Measurements from ENCODE around the gene SREBF2.

Gene SREBF2

DNA sequence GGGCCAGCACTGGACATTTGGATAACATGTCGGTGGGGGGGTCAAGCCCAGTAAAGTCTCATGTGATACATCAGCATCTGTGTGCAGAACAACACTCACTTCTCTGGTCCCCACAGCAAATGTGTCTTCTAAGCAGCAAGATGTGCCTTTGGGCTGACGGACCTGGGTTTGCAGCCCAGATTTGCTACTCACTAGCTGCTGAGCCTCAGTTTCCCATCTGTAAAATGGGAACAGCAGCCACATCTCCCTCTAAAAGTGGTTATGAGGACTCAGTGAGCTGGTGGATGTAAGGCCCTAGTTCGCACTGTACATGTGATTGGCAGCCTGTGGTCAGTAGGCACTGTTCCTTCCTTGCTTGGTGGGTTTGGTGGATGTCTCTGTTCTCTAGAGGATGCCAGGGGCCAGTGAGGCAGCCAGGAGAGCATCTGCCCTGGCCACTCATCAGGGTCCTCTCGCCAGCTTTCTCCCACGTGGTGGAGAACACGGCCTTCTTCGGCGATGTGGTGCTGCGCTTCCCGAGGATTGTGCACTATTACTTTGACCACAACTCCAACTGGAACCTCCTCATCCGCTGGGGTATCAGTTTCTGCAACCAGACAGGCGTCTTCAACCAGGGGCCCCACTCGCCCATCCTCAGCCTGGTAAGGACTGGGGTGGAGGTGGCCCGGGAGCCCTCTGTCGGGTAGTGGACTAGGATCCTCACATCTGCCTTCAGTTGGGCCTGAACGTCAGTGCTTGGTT is 19.9 kb upstream of the SREBF2 start:
- Histone ChIP-seq H3K4me2 (ENCODE audit: low read length) (no peak overlapping the region), H3K79me2 (ENCODE audit: low read length) (no peaks in the 10 kb centered on the region; the same call in 1 of the 2 replicates), H3K4me3 (ENCODE audit: low read length) (no peak overlapping the region), H3K27me3 (ENCODE audit: low read depth, low read length) (no peaks in the 10 kb centered on the region), H2AFZ (ENCODE audit: low read depth, low read length) (no peak overlapping the region), H3K9me3 (ENCODE audit: insufficient read depth, low read length) (no peaks in the 10 kb centered on the region), H3K27ac (ENCODE audit: low read length) (no peak overlapping the region), H3K9ac (ENCODE audit: low read length) (no peak overlapping the region), H3K36me3 (replicated peaks; ENCODE audit: low read depth, low read length) (peaks cover 19% of the 10 kb centered on the region), H3K4me1 (ENCODE audit: low read length) (no peaks in the 10 kb centered on the region), H4K20me1 (ENCODE audit: insufficient read depth, low read length) (no peaks in the 10 kb centered on the region)
- TF ChIP-seq EZH2phosphoT487 (IDR thresholded peaks at IDR 0.05; ENCODE audit: low read depth) = no peak
- TF ChIP-seq, protein P1, sequence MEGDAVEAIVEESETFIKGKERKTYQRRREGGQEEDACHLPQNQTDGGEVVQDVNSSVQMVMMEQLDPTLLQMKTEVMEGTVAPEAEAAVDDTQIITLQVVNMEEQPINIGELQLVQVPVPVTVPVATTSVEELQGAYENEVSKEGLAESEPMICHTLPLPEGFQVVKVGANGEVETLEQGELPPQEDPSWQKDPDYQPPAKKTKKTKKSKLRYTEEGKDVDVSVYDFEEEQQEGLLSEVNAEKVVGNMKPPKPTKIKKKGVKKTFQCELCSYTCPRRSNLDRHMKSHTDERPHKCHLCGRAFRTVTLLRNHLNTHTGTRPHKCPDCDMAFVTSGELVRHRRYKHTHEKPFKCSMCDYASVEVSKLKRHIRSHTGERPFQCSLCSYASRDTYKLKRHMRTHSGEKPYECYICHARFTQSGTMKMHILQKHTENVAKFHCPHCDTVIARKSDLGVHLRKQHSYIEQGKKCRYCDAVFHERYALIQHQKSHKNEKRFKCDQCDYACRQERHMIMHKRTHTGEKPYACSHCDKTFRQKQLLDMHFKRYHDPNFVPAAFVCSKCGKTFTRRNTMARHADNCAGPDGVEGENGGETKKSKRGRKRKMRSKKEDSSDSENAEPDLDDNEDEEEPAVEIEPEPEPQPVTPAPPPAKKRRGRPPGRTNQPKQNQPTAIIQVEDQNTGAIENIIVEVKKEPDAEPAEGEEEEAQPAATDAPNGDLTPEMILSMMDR (IDR thresholded peaks at IDR 0.05; ENCODE audit: low read depth, low read length) = no peak

DNA sequence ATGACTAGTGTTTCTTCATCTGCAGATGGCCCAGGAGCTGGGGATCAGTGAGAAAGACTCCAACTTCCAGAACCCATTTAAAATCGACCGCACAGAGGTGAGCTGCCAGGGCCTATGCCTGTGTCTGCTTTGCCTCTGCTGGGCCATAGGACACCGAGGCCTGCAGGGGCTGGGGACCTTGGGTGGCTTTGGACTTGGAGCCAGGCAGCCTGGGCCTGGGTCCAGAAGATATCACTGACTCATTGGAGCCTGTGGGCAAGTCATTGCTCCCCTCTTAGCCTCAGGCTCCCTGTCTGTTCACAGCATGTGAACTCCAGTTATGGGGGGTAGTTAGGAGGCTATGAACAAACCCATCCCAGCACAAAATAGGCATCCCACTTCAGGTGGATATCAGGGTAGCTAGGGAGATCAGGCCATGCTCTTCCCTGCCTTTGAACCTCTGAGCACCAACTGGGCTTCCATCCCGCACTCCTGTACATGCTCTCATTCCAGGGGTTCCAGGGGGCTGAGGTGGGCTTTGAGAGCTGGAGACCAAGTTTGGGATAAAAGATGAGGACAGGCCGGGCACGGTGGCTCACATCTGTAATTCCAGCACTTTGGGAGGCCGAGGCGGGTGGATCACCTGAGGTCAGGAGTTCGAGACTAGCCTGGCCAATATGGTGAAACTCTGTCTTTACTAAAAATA is 19.0 kb upstream of the SREBF2 start:
- no peaks in the 10 kb centered on the region for H3K27me3 ChIP-seq (ENCODE audit: low read depth, low read length)
- H4K20me1 ChIP-seq (ENCODE audit: insufficient read depth, low read length) = no peaks in the 10 kb centered on the region
- TF ChIP-seq, protein P1 (IDR thresholded peaks at IDR 0.05; ENCODE audit: low read depth, low read length) = no peak
- TF ChIP-seq EZH2phosphoT487 (IDR thresholded peaks at IDR 0.05; ENCODE audit: low read depth) = no peak
- peaks cover 17% of the 10 kb centered on the region for H3K36me3 ChIP-seq (replicated peaks; ENCODE audit: low read depth, low read length)
- H3K4me1 ChIP-seq (ENCODE audit: low read length) = no peaks in the 10 kb centered on the region
- H3K4me3 ChIP-seq (ENCODE audit: low read length) = no peak overlapping the region
- H3K79me2 ChIP-seq (ENCODE audit: low read length) = no peaks in the 10 kb centered on the region; the same call in 1 of the 2 replicates
- H3K27ac ChIP-seq (ENCODE audit: low read length) = no peak overlapping the region
- no peak overlapping the region for H3K4me2 ChIP-seq (ENCODE audit: low read length)
- H3K9ac ChIP-seq (ENCODE audit: low read length) = no peak overlapping the region
- H3K9me3 ChIP-seq (ENCODE audit: insufficient read depth, low read length) = no peaks in the 10 kb centered on the region
- no peak overlapping the region for H2AFZ ChIP-seq (ENCODE audit: low read depth, low read length)

DNA sequence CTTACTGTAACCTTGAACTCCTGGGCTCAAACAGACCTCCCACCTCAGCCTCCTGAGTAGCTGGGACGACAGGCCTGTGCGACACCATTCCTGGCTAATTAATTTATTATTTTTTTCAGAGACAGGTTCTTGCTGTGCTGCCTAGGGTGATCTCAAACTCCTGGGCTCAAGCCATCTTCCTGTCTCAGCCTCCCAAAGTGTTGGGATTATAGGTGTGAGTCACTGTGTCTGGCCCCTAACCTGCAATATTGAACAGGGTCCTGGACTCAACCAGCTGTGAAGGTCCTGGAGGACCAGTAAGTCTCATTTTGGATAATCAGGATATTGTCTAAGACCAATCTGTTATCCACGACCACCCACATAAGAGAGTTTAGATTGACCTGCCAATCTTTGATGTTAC is 17.2 kb upstream of the SREBF2 start:
- no peaks in the 10 kb centered on the region for H3K79me2 ChIP-seq (ENCODE audit: low read length)
- H3K9me3 ChIP-seq (ENCODE audit: insufficient read depth, low read length) = no peaks in the 10 kb centered on the region
- H3K4me2 ChIP-seq (ENCODE audit: low read length) = no peak overlapping the region
- no peak overlapping the region for H2AFZ ChIP-seq (ENCODE audit: low read depth, low read length)
- no peaks in the 10 kb centered on the region for H3K4me1 ChIP-seq (ENCODE audit: low read length)
- peaks cover 12% of the 10 kb centered on the region for H3K36me3 ChIP-seq (replicated peaks; ENCODE audit: low read depth, low read length)
- TF ChIP-seq, protein P1 (IDR thresholded peaks at IDR 0.05; ENCODE audit: low read depth, low read length) = no peak
- TF ChIP-seq EZH2phosphoT487 (IDR thresholded peaks at IDR 0.05; ENCODE audit: low read depth) = no peak
- no peaks in the 10 kb centered on the region for H3K27me3 ChIP-seq (ENCODE audit: low read depth, low read length)
- H3K27ac ChIP-seq (ENCODE audit: low read length) = no peak overlapping the region
- H3K9ac ChIP-seq (ENCODE audit: low read length) = no peak overlapping the region
- no peaks in the 10 kb centered on the region for H4K20me1 ChIP-seq (ENCODE audit: insufficient read depth, low read length)
- H3K4me3 ChIP-seq (ENCODE audit: low read length) = no peak overlapping the region

DNA sequence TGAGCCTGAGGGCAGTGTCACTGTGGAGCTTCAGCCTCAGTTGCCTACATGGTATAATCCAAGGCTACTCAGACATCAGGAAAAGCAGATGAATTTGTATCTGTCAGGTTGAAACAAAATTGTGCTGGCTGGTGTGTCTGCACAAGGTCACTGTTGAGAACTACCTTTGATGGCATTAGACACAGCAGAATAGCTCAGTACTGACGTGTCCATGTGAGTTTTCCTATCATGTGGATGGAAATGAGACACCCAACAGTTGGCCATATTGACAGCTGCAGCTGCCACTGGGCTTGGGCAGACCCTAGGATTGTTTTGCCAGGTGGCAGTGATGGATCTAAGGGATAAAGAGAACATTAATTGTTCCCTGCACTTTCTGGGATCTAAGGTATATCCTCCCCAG is 16.7 kb upstream of the SREBF2 start:
- peaks cover 12% of the 10 kb centered on the region for H3K36me3 ChIP-seq (replicated peaks; ENCODE audit: low read depth, low read length)
- H3K79me2 ChIP-seq (ENCODE audit: low read length) = no peaks in the 10 kb centered on the region
- H3K27ac ChIP-seq (ENCODE audit: low read length) = no peak overlapping the region
- H2AFZ ChIP-seq (ENCODE audit: low read depth, low read length) = no peak overlapping the region
- H3K4me3 ChIP-seq (ENCODE audit: low read length) = no peak overlapping the region
- TF ChIP-seq EZH2phosphoT487 (IDR thresholded peaks at IDR 0.05; ENCODE audit: low read depth) = no peak
- TF ChIP-seq, protein P1 (IDR thresholded peaks at IDR 0.05; ENCODE audit: low read depth, low read length) = no peak
- no peak overlapping the region for H3K4me2 ChIP-seq (ENCODE audit: low read length)
- no peaks in the 10 kb centered on the region for H3K9me3 ChIP-seq (ENCODE audit: insufficient read depth, low read length)
- no peaks in the 10 kb centered on the region for H4K20me1 ChIP-seq (ENCODE audit: insufficient read depth, low read length)
- no peak overlapping the region for H3K9ac ChIP-seq (ENCODE audit: low read length)
- H3K27me3 ChIP-seq (ENCODE audit: low read depth, low read length) = no peaks in the 10 kb centered on the region
- H3K4me1 ChIP-seq (ENCODE audit: low read length) = no peaks in the 10 kb centered on the region
